ENCODE measurements around the gene RUBCNL.

- no peak for TF ChIP-seq SMC3 (IDR thresholded peaks at IDR 0.05)
- TF ChIP-seq REST (IDR thresholded peaks at IDR 0.05), result no peak
- TF ChIP-seq CTCF (IDR thresholded peaks at IDR 0.05), result no peak
- TF ChIP-seq ZFP36 (IDR thresholded peaks at IDR 0.05; ENCODE audit: borderline replicate concordance, partially characterized antibody), result no peak
- TF ChIP-seq POLR2A (IDR thresholded peaks at IDR 0.05; ENCODE audit: low read length), result no peak
- no peak for TF ChIP-seq HDAC2 (IDR thresholded peaks at IDR 0.05)
- TF ChIP-seq HOXA7 (CRISPR knock-in tag; IDR thresholded peaks at IDR 0.05), result no peak
Observed at GRCh38 chr13:46320821-46321220, 66.2 kb downstream of the RUBCNL start.
